ENCODE data around the gene CNOT3.

DNA sequence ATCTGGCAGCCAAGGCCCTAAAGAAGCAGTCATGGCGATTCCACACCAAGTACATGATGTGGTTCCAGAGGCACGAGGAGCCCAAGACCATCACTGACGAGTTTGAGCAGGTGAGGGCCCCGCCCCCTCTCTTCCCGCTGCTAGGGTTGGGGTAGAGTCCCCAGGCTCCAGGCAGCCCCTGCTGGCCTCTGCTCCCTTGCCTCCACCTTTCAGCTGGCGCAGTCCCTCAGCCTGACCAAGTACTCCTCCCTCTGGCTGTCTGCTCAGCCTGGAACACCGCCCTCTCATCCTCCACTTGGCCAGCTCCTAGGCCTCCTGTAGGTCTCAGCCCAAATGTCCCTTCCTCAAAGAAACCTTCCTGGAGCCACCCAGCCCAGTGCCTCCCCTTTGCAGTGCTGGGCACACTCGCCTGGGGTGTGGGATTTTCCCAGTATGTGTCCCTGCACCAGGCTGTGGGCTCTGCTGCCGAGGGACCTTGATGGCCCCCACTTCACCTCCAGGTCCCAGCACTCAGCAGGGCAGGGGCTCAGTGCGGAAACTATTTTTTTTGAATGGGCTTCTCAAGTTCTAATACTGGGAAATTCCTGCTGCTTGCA lies 16.3 kb downstream of the CNOT3 start:
- TF ChIP-seq STAT1 (IDR thresholded peaks at IDR 0.05; ENCODE audit: unreplicated experiment) = no peak
- TF ChIP-seq, protein P1, sequence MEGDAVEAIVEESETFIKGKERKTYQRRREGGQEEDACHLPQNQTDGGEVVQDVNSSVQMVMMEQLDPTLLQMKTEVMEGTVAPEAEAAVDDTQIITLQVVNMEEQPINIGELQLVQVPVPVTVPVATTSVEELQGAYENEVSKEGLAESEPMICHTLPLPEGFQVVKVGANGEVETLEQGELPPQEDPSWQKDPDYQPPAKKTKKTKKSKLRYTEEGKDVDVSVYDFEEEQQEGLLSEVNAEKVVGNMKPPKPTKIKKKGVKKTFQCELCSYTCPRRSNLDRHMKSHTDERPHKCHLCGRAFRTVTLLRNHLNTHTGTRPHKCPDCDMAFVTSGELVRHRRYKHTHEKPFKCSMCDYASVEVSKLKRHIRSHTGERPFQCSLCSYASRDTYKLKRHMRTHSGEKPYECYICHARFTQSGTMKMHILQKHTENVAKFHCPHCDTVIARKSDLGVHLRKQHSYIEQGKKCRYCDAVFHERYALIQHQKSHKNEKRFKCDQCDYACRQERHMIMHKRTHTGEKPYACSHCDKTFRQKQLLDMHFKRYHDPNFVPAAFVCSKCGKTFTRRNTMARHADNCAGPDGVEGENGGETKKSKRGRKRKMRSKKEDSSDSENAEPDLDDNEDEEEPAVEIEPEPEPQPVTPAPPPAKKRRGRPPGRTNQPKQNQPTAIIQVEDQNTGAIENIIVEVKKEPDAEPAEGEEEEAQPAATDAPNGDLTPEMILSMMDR (conservative IDR thresholded peaks at IDR 0.05; ENCODE audit: low read depth in 2 of 2) = no peak
- TF ChIP-seq, protein P2, sequence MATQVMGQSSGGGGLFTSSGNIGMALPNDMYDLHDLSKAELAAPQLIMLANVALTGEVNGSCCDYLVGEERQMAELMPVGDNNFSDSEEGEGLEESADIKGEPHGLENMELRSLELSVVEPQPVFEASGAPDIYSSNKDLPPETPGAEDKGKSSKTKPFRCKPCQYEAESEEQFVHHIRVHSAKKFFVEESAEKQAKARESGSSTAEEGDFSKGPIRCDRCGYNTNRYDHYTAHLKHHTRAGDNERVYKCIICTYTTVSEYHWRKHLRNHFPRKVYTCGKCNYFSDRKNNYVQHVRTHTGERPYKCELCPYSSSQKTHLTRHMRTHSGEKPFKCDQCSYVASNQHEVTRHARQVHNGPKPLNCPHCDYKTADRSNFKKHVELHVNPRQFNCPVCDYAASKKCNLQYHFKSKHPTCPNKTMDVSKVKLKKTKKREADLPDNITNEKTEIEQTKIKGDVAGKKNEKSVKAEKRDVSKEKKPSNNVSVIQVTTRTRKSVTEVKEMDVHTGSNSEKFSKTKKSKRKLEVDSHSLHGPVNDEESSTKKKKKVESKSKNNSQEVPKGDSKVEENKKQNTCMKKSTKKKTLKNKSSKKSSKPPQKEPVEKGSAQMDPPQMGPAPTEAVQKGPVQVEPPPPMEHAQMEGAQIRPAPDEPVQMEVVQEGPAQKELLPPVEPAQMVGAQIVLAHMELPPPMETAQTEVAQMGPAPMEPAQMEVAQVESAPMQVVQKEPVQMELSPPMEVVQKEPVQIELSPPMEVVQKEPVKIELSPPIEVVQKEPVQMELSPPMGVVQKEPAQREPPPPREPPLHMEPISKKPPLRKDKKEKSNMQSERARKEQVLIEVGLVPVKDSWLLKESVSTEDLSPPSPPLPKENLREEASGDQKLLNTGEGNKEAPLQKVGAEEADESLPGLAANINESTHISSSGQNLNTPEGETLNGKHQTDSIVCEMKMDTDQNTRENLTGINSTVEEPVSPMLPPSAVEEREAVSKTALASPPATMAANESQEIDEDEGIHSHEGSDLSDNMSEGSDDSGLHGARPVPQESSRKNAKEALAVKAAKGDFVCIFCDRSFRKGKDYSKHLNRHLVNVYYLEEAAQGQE (IDR thresholded peaks at IDR 0.05; ENCODE audit: unreplicated experiment) = no peak
- TF ChIP-seq POLR2AphosphoS5 (IDR thresholded peaks at IDR 0.05; ENCODE audit: low read depth) = no peak
- no peak for TF ChIP-seq ZNF114 (CRISPR knock-in tag; IDR thresholded peaks at IDR 0.05)
- no peak for TF ChIP-seq EZH2 (IDR thresholded peaks at IDR 0.05; ENCODE audit: low read depth, unreplicated experiment)
- no peak for TF ChIP-seq EZH2phosphoT487 (IDR thresholded peaks at IDR 0.05; ENCODE audit: unreplicated experiment)
- TF ChIP-seq, protein P3, sequence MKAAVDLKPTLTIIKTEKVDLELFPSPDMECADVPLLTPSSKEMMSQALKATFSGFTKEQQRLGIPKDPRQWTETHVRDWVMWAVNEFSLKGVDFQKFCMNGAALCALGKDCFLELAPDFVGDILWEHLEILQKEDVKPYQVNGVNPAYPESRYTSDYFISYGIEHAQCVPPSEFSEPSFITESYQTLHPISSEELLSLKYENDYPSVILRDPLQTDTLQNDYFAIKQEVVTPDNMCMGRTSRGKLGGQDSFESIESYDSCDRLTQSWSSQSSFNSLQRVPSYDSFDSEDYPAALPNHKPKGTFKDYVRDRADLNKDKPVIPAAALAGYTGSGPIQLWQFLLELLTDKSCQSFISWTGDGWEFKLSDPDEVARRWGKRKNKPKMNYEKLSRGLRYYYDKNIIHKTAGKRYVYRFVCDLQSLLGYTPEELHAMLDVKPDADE (IDR thresholded peaks at IDR 0.05) = no peak
- no peak for TF ChIP-seq NANOG (IDR thresholded peaks at IDR 0.05; ENCODE audit: borderline replicate concordance)
- no peak for TF ChIP-seq JUNB (IDR thresholded peaks at IDR 0.05; ENCODE audit: unreplicated experiment)
- TF ChIP-seq CREB1 (CRISPR knock-in tag; IDR thresholded peaks at IDR 0.05; ENCODE audit: low read depth) = no peak
- no peak for TF ChIP-seq ZNF331 (CRISPR knock-in tag; IDR thresholded peaks at IDR 0.05; ENCODE audit: low read depth)
- TF ChIP-seq, protein P4, sequence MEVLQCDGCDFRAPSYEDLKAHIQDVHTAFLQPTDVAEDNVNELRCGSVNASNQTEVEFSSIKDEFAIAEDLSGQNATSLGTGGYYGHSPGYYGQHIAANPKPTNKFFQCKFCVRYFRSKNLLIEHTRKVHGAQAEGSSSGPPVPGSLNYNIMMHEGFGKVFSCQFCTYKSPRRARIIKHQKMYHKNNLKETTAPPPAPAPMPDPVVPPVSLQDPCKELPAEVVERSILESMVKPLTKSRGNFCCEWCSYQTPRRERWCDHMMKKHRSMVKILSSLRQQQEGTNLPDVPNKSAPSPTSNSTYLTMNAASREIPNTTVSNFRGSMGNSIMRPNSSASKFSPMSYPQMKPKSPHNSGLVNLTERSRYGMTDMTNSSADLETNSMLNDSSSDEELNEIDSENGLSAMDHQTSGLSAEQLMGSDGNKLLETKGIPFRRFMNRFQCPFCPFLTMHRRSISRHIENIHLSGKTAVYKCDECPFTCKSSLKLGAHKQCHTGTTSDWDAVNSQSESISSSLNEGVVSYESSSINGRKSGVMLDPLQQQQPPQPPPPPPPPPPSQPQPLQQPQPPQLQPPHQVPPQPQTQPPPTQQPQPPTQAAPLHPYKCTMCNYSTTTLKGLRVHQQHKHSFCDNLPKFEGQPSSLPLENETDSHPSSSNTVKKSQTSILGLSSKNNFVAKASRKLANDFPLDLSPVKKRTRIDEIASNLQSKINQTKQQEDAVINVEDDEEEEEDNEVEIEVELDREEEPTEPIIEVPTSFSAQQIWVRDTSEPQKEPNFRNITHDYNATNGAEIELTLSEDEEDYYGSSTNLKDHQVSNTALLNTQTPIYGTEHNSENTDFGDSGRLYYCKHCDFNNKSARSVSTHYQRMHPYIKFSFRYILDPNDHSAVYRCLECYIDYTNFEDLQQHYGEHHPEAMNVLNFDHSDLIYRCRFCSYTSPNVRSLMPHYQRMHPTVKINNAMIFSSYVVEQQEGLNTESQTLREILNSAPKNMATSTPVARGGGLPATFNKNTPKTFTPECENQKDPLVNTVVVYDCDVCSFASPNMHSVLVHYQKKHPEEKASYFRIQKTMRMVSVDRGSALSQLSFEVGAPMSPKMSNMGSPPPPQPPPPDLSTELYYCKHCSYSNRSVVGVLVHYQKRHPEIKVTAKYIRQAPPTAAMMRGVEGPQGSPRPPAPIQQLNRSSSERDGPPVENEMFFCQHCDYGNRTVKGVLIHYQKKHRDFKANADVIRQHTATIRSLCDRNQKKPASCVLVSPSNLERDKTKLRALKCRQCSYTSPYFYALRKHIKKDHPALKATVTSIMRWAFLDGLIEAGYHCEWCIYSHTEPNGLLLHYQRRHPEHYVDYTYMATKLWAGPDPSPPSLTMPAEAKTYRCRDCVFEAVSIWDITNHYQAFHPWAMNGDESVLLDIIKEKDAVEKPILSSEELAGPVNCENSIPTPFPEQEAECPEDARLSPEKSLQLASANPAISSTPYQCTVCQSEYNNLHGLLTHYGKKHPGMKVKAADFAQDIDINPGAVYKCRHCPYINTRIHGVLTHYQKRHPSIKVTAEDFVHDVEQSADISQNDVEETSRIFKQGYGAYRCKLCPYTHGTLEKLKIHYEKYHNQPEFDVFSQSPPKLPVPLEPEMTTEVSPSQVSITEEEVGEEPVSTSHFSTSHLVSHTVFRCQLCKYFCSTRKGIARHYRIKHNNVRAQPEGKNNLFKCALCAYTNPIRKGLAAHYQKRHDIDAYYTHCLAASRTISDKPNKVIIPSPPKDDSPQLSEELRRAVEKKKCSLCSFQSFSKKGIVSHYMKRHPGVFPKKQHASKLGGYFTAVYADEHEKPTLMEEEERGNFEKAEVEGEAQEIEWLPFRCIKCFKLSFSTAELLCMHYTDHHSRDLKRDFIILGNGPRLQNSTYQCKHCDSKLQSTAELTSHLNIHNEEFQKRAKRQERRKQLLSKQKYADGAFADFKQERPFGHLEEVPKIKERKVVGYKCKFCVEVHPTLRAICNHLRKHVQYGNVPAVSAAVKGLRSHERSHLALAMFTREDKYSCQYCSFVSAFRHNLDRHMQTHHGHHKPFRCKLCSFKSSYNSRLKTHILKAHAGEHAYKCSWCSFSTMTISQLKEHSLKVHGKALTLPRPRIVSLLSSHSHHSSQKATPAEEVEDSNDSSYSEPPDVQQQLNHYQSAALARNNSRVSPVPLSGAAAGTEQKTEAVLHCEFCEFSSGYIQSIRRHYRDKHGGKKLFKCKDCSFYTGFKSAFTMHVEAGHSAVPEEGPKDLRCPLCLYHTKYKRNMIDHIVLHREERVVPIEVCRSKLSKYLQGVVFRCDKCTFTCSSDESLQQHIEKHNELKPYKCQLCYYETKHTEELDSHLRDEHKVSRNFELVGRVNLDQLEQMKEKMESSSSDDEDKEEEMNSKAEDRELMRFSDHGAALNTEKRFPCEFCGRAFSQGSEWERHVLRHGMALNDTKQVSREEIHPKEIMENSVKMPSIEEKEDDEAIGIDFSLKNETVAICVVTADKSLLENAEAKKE (CRISPR knock-in tag; IDR thresholded peaks at IDR 0.05) = no peak
